ENCODE results near the gene BTG4.

BTG4 gene

DNA sequence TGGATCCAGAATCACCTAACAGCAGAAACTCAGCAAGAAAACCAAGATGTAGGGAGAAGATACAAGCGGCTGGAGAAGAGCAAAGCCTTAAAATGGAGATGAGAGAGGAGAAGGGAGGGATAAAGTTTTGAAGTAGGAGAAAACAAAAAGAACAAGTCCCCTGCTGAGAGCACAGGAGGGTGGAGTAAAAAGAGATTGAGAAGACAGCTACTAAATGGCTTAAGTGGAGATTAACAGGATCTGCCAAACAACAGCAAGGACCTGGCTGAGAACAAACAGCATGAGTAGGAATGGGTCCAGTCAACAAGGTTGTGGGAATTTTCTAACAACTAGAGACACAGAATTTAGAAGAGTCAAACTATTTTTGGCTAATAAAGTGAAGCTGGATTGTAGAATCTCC, 18.1 kb downstream of the BTG4 start:
- no peak for DNase-seq (ENCODE audit: low read depth in 3 of 3)

DNA sequence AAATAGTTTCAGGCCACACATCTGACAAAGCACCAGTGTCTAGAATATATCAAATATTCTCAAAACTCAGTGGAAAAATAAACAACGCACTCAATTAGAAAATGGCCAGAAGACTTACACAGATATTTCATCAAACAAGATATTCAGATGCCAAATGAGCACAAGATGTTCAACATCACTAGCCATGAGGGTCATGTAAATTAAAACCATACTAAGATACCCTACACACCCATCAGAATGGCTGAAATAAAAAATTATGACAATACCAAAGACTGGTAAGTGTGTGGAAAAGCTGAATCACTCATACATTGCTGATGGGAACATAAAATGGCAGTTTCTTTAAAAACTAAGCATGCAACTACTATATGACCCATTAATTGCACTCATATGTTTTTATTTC, 21.7 kb downstream of the BTG4 start:
- no peak for DNase-seq (ENCODE audit: low read depth in 3 of 3)

DNA sequence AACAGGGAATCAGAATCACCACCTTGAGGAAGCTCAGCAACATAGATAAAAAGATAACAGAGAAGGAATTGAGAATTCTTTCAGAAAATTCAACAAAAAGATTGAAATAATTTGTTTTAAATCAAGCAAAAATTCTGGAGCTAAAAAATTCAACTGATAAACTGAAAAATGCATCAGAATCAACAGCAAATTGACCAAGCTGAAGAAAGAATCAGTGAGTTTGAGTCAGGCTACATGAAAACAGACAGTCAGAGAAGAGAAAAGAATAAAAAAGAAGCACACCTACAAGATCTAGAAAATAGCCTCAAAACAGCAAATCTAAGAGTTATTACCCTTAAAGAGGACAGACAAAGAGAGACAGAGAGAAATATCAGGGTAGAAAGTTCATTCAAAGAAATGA, 28.8 kb downstream of the BTG4 start:
- DNase-seq (ENCODE audit: low read depth in 3 of 3), result no peak

DNA sequence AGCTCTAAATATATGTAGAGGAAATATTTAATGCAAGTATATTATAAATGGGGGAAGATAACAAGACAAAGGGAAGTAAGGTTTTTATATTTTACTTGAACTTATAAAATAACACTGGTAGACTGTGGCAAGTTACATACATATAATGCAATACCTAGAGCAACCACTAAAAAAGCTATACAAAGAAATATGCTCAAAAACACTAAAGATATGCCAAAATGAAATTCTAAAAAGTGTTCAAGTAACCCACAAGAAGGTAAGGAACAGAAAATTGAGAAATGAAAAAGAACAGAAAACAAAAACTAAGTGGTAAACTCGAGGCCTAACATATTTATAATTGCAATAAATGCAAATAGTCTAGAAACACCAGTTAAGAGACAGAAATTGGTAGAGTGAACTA, 32.5 kb downstream of the BTG4 start:
- DNase-seq (ENCODE audit: low read depth in 3 of 3), result no peak

DNA sequence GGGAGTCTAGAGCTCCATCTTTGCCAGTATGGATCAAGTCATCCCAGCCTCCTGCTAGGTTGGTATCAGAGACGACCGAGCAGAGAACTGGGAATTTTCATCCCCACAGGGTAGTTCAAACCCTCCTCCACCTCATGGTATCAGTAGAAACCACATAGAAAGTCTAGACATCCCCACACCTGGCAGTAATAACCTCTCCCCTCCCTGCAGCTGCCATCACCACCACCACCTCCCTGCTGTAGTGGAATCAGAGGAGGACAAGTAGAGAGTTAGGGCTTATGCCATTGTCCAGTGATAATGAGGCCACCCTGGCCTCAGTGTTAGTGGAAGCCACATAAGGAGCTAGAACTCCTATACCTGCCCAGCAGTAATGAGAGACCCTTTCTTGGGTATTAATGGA, 34.3 kb downstream of the BTG4 start:
- DNase-seq (ENCODE audit: low read depth in 3 of 3), result no peak

DNA sequence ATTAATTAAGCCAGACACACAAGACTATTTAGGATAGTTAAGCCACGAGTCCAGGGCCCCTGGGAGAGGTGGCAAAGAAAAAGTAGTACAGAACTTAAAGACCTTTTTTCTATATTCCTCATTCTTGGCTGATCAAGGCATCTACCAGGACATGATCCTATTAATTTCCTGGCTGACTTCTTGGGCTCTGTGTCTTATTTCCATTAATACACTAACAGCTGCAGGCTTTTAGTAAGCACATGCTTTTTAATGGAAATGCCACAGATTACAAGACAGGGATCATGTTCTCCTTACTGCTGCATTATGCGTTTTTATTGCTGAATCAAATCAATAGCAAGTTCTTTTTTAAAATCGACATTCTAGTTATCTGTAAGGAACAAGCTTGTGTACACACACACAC, 35.2 kb downstream of the BTG4 start:
- DNase-seq (ENCODE audit: low read depth in 3 of 3), result no peak

DNA sequence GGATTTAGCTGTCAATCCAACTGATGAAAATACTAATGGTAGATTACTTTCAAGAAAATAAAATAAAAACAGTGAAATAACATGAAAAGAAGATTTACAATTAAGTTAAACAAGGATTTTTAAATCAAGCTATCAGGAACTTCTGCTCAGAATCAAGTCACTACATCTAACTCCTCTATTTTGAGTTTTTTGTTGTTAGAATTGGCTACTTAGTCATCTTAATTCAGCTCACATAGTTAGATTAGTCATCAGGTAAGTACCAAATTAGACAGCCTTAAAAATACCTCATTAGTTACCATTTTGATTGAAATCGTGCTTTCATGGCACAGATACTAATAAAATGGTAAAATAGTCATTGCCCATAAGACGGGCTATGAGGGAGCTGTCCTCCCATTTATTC, 35.8 kb downstream of the BTG4 start:
- no peak for DNase-seq (ENCODE audit: low read depth in 3 of 3)

DNA sequence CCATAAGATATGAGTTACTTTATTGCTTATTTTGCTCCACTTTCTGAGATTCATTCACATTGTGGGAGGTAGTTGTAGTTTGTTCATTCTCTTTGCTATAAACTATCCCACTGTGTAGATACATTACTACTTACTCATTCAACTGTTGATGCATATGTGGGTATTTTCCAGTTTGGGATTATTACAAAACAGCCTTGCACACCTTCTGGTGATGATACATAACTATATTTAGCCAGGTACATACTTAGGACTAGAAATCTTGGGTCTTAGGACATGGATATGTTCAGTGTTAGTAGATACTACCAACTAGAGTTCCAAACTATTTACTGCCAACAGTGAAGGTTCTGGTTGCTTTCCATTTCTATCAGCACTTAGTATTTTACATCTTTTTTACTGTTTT, 37.8 kb downstream of the BTG4 start:
- no peak for DNase-seq (ENCODE audit: low read depth in 3 of 3)

DNA sequence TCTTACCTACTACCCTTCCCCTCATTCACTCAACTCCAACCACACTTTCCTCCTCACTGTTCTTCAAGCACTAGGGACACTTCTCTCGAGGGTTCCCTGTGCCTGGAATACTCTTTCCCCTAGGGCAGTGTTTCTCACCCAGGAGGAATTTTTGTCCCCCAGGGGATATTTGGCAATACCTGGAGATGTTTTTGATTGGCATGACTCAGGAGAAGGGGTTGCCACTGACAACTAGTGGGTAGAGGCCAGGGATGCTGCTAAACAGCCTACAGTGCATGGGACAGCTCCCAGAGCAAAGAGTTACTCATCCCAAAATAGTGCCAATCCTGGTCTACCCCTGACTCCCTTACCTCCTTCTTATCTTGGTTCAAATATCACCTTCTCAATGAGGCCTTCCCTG, 40.0 kb downstream of the BTG4 start:
- DNase-seq (ENCODE audit: low read depth in 3 of 3), result no peak

DNA sequence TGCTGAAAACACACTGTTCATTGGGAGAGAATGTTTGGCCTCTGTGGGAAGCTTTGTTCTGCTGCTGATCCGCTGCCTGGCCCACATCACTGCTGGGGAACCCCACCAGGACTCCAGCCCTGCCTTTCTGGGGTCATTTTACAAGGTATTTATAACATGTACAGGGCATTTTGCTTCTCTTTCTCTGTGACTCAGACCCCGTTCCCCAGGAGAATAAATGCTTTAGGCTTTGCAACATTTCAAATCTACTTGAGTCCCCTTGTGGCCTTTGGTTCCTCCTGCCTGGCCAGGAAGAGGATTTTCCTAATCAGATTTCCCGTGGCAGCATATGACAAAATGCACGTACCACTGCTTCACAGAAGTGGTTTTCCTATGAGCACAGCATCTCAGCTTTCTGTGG, 43.0 kb downstream of the BTG4 start:
- no peak for DNase-seq (ENCODE audit: low read depth in 3 of 3)

DNA sequence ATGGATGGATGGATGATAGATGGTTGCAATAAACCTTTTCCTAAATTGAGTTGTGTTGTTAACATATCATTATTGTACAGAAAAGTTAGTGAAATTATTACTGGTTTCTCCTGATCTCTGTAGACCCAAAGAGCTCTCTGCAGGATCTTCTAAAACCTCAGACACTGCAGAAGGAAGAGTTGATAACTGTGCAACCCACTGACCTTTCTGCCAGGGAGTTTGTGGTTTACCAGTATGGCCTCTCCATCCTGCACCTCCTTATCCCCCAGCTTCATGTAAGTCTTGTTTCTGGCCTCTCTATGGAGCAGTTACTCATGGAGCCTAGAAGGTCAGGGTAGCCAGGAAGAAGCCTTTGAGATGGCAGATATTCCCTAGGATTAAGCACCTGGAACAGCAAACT, 45.6 kb downstream of the BTG4 start:
- no peak for DNase-seq (ENCODE audit: low read depth in 3 of 3)

DNA sequence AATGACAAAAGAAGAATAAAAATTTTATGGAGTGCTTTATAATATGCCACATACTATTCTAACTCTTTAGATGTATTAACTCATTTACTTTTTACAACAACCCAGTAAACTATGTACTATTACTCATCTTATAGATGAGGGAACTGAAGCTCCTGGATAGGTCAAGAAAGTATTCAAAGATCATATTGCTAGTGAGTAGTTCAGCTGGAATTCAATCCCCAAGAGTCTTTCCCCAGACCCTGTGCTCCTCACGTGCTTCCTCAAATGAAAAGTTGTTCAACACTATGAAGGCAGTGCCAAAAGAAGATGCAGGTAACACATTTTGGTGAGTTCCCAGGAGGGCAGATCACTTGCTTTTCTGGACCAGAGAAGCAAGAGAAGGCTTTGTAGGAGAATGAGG, 46.8 kb downstream of the BTG4 start:
- DNase-seq (ENCODE audit: low read depth in 3 of 3), result no peak

DNA sequence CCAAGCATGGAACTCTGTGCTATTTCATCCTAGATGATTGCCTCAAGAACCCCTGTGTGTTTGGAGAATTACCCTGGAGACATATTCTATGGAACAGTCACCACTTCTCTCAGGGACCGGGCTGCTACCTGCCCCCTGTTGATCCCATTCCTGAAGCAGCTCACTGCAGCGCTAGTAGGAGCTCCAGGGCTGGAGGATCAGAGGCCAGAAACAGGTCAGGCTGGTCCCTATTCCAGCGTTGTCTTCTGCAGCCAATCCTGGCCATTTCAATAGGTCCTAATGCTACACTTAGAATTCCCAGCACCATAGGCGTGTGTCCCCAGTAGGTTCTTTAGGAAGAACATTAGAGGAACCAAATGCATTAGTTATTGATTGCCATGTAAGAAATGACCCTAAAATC, 48.9 kb downstream of the BTG4 start:
- no peak for DNase-seq (ENCODE audit: low read depth in 3 of 3)

DNA sequence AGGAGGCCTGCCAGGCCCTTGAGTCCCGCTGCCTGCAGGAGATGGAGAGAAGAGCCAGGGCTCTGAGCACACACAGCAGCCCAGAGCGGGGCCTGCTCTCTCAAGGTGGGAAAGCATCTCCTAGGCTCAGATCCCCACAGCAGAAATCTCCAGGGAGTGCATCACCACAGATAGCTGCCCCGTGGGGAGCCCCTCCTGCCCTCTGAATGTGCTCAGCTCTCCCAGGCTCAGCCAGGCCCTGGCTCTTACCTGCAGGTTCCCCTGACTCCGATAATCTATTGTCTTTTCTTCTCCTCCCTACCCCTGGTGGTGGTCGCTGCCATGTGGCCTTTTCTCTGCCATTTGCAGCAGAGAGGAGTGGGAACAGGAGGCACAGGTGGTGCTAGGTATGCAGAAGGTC, 49.9 kb downstream of the BTG4 start:
- no peak for DNase-seq (ENCODE audit: low read depth in 3 of 3)

DNA sequence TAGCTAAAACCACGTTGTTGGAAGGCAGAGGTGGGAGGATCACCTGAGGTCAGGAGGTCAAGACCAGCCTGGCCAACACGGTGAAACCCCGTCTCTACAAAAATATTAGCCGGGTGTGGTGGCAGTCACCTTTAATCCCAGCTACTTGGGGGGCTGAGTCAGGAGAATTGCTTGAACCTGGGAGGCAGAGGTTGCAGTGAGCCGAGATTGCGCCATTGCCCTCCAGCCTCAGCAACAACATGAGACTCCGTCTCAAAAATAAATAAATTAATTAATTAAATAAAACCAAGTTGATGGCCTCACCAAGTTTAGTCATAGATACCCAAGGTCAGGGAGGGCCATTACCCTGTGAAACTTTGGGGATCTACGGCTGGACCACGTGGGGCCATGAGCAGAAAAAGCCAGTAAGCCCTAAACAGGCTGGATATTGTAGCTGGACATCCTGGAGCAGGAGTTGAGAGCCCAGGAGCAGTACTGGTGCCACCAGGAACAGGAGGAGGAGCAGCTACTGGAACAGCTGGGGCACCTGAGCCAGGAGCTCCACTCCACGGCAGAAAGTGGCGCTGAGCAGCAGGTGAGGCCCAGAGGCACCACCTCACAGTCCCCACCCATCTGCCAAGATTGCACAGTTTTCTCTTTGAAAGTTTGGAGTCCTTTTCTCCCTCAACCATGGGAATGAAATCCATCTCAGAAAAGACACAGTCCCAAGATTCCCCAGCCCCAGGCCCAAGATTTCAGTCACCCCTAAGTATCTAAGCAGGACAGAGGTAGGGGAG, 50.5 kb downstream of the BTG4 start:
- DNase-seq (ENCODE audit: low read depth in 3 of 3), result no peak

DNA sequence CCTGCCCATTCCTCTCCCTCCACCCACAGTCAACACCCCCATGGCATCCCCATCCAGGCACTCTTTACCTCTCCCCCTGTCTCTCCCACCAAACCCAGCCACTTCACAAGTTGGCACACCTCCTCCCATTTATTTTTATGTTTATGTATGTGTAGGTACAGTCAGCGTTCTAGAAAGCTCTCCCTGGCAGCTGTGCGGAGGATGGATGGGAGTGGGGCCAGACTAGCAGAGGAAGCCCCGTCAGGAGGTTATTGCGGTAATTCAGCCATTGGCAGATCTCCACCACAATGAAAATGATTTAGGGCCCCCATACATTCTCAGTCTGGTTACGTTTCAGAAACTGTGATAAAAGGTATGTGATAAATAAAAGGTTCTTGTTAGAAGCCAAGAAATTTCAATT, 51.3 kb downstream of the BTG4 start:
- no peak for DNase-seq (ENCODE audit: low read depth in 3 of 3)

DNA sequence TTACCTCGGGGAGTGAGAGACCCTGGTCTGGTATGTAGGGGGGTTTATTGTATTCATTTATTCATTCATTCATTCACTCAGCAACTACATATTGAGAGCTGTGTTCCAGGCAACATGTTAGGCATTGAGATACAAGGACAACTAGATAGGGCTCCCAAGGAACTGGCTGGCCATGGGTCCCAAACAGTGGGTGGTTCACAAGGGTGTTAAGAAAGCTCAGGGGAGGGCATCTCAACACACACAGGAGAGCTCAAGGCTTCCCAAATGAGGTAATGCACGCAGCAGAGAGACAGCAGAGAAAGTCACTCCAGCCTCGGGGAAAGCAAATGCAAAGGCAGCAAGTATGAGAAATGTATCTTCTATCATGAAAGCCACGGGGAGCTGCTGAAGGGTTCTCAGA, 51.8 kb downstream of the BTG4 start:
- no peak for DNase-seq (ENCODE audit: low read depth in 3 of 3)

DNA sequence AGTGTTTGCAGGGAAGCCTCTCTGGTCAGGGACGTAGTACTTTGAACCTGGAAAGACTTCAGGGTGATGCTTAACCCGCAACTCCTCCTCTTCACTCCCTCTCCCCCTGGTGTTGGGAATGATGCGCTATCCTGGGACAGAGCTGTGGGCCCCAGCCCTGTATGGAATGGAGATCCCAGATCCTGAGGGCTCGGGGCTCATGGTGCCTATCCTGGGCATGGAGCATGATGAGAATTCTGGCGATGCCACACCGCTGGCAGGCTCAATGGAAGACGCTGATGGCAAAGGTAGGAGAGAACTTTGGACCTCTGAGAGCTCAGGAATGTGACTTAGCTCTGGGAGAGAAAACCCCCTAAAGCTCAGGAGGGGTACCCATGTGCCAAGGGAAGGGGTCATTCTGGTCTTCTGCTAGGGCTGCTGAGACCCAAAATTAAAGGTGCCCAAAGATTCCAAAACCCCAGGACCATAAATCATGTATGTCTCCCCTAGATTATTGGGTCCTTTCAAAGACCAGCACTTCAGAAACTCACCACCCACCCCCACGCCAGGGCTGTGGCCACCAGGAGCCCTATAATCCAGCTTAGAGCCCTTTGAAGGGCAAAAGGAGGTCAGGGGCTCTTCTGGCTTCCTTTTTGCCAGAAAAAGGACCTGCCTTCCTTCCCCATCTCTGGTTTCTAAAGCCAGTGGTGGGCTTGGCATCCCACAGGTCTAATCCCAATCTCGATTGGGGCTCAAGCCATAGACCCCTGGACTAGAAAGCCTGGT, 52.5 kb downstream of the BTG4 start:
- DNase-seq (ENCODE audit: low read depth in 3 of 3), result no peak

DNA sequence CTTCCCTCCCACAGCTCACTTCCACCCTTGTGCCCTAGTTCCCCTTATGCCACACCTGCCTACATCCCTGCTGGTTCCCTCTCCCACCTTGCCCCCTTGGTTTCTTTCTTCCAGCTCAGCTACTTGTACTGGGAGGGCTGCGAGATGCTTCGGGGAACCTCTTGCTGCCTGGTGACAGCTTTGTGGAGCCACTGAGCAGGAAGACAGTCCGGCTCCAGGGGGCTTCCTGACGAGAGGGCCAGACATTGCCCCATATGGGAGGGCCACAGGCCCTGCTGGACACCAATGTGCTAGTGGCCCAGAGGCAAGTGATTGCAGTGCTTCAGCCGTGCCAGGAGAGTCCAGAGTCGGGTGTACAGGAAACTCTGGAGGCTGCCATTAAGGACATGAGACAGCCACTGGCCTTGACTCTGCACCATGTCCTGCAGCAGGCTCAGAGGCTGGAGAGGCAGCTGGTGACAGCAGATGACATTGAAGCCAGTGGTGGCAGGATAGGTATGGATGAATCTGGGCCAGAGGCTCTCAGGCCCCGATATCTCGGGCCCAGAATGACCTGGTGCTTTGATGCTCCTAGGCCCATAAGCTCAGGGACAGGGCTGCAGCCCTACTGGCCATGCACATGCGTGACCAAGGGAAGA, 54.3 kb downstream of the BTG4 start:
- DNase-seq (ENCODE audit: low read depth in 3 of 3), result no peak

DNA sequence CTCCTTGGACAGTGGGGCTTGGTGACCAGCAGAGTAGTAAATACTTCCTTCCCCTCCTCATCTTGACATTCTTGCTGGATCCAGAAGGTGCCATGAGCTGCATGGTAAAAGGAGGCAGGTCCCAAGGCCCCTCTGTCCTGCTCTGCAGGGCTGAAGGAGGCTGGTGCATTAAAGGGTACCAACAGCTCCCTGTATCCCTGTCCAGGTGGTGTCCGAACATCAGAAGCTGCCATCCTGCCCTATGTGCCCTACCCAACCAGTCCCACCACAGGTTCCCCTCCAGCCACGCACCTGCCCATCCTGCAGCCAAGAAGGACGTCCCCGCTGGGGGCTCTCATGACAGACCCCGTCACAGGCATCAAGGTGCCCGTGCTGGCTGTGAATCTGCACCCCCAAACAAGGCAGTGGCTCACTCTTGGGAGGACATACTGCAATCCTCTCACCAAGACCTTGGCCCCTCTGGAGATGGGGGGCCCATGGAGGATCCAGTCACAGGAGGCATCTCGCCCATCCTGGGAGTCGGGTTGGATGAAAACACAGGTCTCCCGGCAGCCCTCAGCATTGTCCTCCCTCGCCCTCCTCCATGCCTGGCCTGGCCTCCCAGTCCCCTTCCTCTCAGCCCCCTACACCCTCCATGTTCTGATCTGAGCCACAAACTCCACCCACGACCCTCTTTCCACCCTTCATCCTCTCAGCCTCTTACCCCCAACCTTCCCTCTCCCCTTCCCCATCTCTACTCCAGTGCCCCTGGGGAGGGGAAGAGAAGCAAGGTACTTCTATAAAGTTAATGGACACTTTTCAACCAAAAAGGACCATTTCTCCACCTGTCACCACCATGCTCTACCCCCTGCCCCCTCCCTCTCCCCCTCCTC, 55.1 kb downstream of the BTG4 start:
- DNase-seq (ENCODE audit: low read depth in 3 of 3), result no peak

DNA sequence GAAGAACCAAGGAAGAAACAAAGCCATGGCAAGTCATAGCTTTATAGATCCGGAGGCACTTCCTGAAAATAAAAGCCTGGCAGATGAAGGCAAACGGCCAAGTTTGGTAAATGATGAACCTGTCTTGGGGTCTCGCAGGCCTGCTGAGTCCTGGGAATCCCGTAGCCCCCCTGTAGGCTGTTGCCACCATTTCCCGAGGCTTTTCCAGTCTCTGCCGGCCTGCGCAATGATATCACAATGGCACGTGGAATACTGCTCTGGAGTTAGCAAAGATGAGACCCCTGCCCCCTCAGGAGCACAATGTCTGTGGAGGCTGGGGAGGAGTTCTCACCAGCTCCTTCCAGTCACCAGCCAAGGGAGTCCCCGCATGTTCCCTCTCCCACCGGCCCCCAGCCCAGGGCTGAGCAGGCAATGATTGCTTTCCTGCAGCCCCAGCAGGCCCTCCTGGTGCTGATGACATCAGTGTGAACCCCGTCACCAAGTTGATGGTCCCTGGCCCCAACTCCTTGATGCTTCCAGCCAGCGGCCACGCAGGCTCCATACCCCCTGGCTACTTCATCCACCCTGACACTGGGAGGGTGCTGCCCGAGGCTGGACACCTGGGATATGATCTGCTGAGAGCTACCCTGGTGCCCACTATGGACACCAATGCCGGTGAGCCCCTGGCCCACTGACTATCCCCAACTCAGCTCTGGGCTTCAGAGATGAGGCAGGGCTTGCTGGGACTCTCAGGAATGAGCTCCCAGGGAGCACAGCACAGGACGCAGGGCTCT, 55.9 kb downstream of the BTG4 start:
- no peak for DNase-seq (ENCODE audit: low read depth in 3 of 3)
